HepG2 (cell line): Measurements from ENCODE around the gene ZMYND12. TPM values are rescaled to one million over a fixed set of nuclear protein-coding genes. Genes with fewer than 3 reads are reported as not detected.

Source experiments
- ATAC-seq: fragments of 200-7000 bp; cut with Tn5 transposase; 3 replicates; pipeline ENCODE4 v1.9.1; 2020; ENCODE audit warnings: mild to moderate bottlenecking, moderate library complexity
- BruUV-seq: library from RNA; stranded (reverse); fragments of 400-500 nt; replicated peaks from 2 replicates; lab custom pipeline; 2021; lab: Mats Ljungman, UMichigan
- CTCF ChIA-PET: fragments of 300-600 bp; formaldehyde crosslinking; extraction: SDS; loops from one replicate; lab custom pipeline; 2021; ENCODE audit warnings: low total read pairs, inconsistent platforms, low intra/inter-chr PET ratio; lab: Yijun Ruan, JAX
- POLR2A ChIA-PET: fragments of 350-600 bp; sonication (Branson Sonifier 250); formaldehyde crosslinking; loops from one replicate; lab custom pipeline; 2020; ENCODE audit warnings: antibody characterized with exemption, inconsistent platforms; lab: Yijun Ruan, JAX
- DNase-seq: peaks from one replicate; pipeline ENCODE4 v3.0.0-alpha.2; 2015; ENCODE audit warnings: low spot score
- FAIRE-seq: peaks from 3 replicates; lab custom pipeline; 2011; peaks lifted over from hg19 to GRCh38; lab: Jason Lieb, UNC
- H2AFZ ChIP-seq: one replicate; pipeline ENCODE4 v1.6.1; 2011; ENCODE audit warnings: low read length, inconsistent platforms
- H3K27ac ChIP-seq: fragments of 300-600 bp; 3 replicates; pipeline ENCODE4 v1.8.0; 2011; ENCODE audit warnings: mixed run types, mild to moderate bottlenecking, mixed read lengths, low read length, inconsistent platforms; ENCODE audit not compliant: insufficient read depth; ENCODE audit errors: extremely low read length
- H3K27me3 ChIP-seq, 2 experiments: fragments of 200-600 bp in 1 of 2; 2 replicates in 1 of 2; 3 replicates in 1 of 2; pipeline versions ENCODE4 v1.6.0 to v1.8.0; 2011; ENCODE audit warnings: low read length in 2 of 2, mild to moderate bottlenecking in 2 of 2, moderate library complexity in 2 of 2, inconsistent platforms in 1 of 2; ENCODE audit not compliant: insufficient read depth in 2 of 2, control insufficient read depth in 1 of 2
- H3K36me3 ChIP-seq, 2 experiments: fragments of 200-600 bp in 1 of 2; replicated peaks in 1 of 2; 2 replicates in 1 of 2; 3 replicates in 1 of 2; pipeline versions ENCODE4 v1.5.1 to v1.8.0; 2011; ENCODE audit warnings: low read length in 2 of 2, inconsistent platforms in 1 of 2; ENCODE audit not compliant: insufficient read depth in 2 of 2, control insufficient read depth in 1 of 2
- H3K4me1 ChIP-seq: 2 replicates; pipeline ENCODE4 v1.5.1; 2012; ENCODE audit warnings: low read length, inconsistent platforms; ENCODE audit not compliant: insufficient read depth
- H3K4me2 ChIP-seq: 2 replicates; pipeline ENCODE4 v1.6.0; 2011; ENCODE audit warnings: low read depth, low read length, inconsistent platforms
- H3K4me3 ChIP-seq, 3 experiments: fragments of 200-600 bp in 1 of 3; sonication (generic), shearing (Covaris generic) in 1 of 3; replicated peaks in 1 of 3; 2 replicates each; pipeline ENCODE4 v1.5.1; 2011 to 2016; ENCODE audit warnings: low read length in 3 of 3, inconsistent platforms in 2 of 3, low read depth in 2 of 3, mild to moderate bottlenecking in 2 of 3, control low read depth in 1 of 3, mixed read lengths in 1 of 3; ENCODE audit not compliant: insufficient read depth in 1 of 3
- H3K79me2 ChIP-seq: one replicate; pipeline ENCODE4 v1.6.1; 2011; ENCODE audit warnings: low read length, inconsistent platforms; ENCODE audit not compliant: insufficient read depth
- H3K9ac ChIP-seq: 2 replicates; pipeline ENCODE4 v1.6.0; 2011; ENCODE audit warnings: mild to moderate bottlenecking, low read depth, low read length, inconsistent platforms; ENCODE audit not compliant: insufficient read depth
- H3K9me3 ChIP-seq: 2 replicates; pipeline ENCODE4 v1.5.1; 2012; ENCODE audit warnings: mild to moderate bottlenecking, low read length
- H4K20me1 ChIP-seq: 2 replicates; pipeline ENCODE4 v1.6.0; 2011; ENCODE audit warnings: inconsistent platforms, mild to moderate bottlenecking, low read length, moderate library complexity; ENCODE audit not compliant: insufficient read depth
- ATRX ChIP-seq: sonication (generic); formaldehyde crosslinking; IDR thresholded peaks from 2 replicates; pipeline ENCODE4 v1.4.0; 2020; ENCODE audit warnings: missing genetic modification reagents, borderline replicate concordance
- CCAR2 ChIP-seq: fragments of 200-400 bp; formaldehyde crosslinking; optimal IDR thresholded peaks from 2 replicates; pipeline ENCODE3; 2018; ENCODE audit warnings: low read depth, mild to moderate bottlenecking, low read length, moderate library complexity
- FOXO4 ChIP-seq: sonication (generic); formaldehyde crosslinking; conservative IDR thresholded peaks from 2 replicates; pipeline ENCODE4 v1.8.1; 2023; ENCODE audit warnings: missing genetic modification reagents
- GTF2F1 ChIP-seq: fragments of 150-350 bp; IDR thresholded peaks from 2 replicates; pipeline ENCODE4 v1.6.1; 2014; ENCODE audit warnings: low read length
- HNF4G ChIP-seq, 2 experiments: sonication (generic) in 1 of 2; formaldehyde crosslinking in 1 of 2; IDR thresholded peaks; 2 replicates each; pipeline versions ENCODE4 v1.4.0 to v1.6.1; 2011 to 2020; ENCODE audit warnings: borderline replicate concordance in 2 of 2, low read depth in 2 of 2, mild to moderate bottlenecking in 2 of 2, low read length in 1 of 2, missing genetic modification reagents in 1 of 2, moderate library complexity in 1 of 2
- SIN3B ChIP-seq: fragments of 150-350 bp; IDR thresholded peaks from 2 replicates; pipeline ENCODE4 v1.6.1; 2014; ENCODE audit warnings: low read length
- SMC3 ChIP-seq: IDR thresholded peaks from 2 replicates; pipeline ENCODE4 v1.6.1; 2011; ENCODE audit warnings: low read length, improper control_type of control experiment
- ZGPAT ChIP-seq: IDR thresholded peaks from 2 replicates; pipeline ENCODE4 v1.6.1; 2016; ENCODE audit warnings: mild to moderate bottlenecking
- ZNF253 ChIP-seq: sonication (generic); formaldehyde crosslinking; IDR thresholded peaks from 2 replicates; pipeline ENCODE4 v1.8.0; 2022; ENCODE audit warnings: mild to moderate bottlenecking, missing genetic modification reagents, borderline replicate concordance
- ZNF562 ChIP-seq: sonication (generic); formaldehyde crosslinking; IDR thresholded peaks from 2 replicates; pipeline ENCODE4 v1.8.0; 2022; ENCODE audit warnings: missing genetic modification reagents, borderline replicate concordance
- WGBS: methylation state at CpG from one replicate; pipeline ENCODE4 v1.1.6; 2017; ENCODE audit warnings: low lambda C conversion rate; 5-methylcytosine and 5-hydroxymethylcytosine counted together
- in situ Hi-C: cut with HindIII; loops from 2 replicates; pipeline ENCODE4 v1.10.0; 2017; ENCODE audit warnings: low pct_unique_long_range_greater_than_20kb; ENCODE audit not compliant: extremely low pct_ligation_motif_present
- intact Hi-C: fragments of 100-400 bp; cut with micrococcal nuclease; formaldehyde crosslinking; loops from one replicate; pipeline ENCODE4 v1.10.0; 2022; ENCODE audit not compliant: unreplicated experiment
- polyA plus RNA-seq, 8 experiments: library from polyadenylated mRNA; depleted of rRNA in 3 of 8; stranded (reverse) in 7 of 8; unstranded in 1 of 8; fragments of >200 nt; fragmentation: Illumina TruSeq in 4 of 8; extraction: Trizol in 4 of 8; gene quantifications; 2 replicates each; pipeline versions ENCODE4 v1.2.1 to v1.2.3, GENCODE V29; 2011 to 2016; ENCODE audit warnings: low read depth in 4 of 8, missing spikeins in 1 of 8, mixed read lengths in 1 of 8; ENCODE audit not compliant: insufficient read depth in 1 of 8
- total RNA-seq, 5 experiments: library from RNA; depleted of rRNA; stranded (reverse); fragments of >200 nt; fragmentation: Illumina TruSeq; extraction: Trizol; gene quantifications; 2 replicates each; pipeline ENCODE4 v1.2.3, GENCODE V29; 2016; ENCODE audit warnings: low read depth in 1 of 5

Gene ZMYND12
- total and polyA plus RNA-seq, 2 of the 13 experiments (the other 11 are each of a cell fraction or from before 2014, with no cell fraction given) = 0.13 to 0.71 TPM

- no peak for ATAC-seq
- H3K4me1 ChIP-seq = no peaks in the 10 kb centered on the region
- H3K9ac ChIP-seq = no peak overlapping the region
- H3K4me2 ChIP-seq = no peak overlapping the region
- no peaks in the 10 kb centered on the region for H3K79me2 ChIP-seq
- in situ Hi-C loops = no loop called here
- H3K9me3 ChIP-seq = no peaks in the 10 kb centered on the region
- no peak overlapping the region for H3K4me3 ChIP-seq
- intact Hi-C loops = no loop called here
- H2AFZ ChIP-seq = no peak overlapping the region
- no peak for DNase-seq
- H3K36me3 ChIP-seq = no peaks in the 10 kb centered on the region
- FAIRE-seq = no peak
- no TSS peak for BruUV-seq
- POLR2A ChIA-PET = no interaction called here
- H4K20me1 ChIP-seq = no peaks in the 10 kb centered on the region
- no peak for TF ChIP-seq ZNF562
- no peak for TF ChIP-seq FOXO4 (CRISPR knock-in tag)
- no peak for TF ChIP-seq GTF2F1
- TF ChIP-seq ZNF253 = no peak
- TF ChIP-seq SIN3B = no peak
- no peak for TF ChIP-seq CCAR2
- no peak for TF ChIP-seq ATRX (CRISPR knock-in tag)
- TF ChIP-seq ZGPAT (CRISPR knock-in tag) = no peak
- no peak for TF ChIP-seq HNF4G (IDR thresholded peaks at IDR 0.05; ENCODE audit: borderline replicate concordance, low read depth, low read length)
- no peak for TF ChIP-seq HNF4G (CRISPR knock-in tag; IDR thresholded peaks at IDR 0.05; ENCODE audit: borderline replicate concordance, low read depth)
- TF ChIP-seq SMC3 = no peak
- H3K27ac ChIP-seq = no peak overlapping the region
- H3K27me3 ChIP-seq = peaks cover 0 to 18% of the 10 kb centered on the region in 2 experiments; a peak in 1 of 5 replicates
- CTCF ChIA-PET = no interaction called here
- 21% methylated on average over 7 of the region's 7 CpGs for WGBS
These were observed 35.7 kb downstream of the ZMYND12 start for GRCh38 chr1:42420121-42420520.
